BJ (cell line): ENCODE results near the gene KLLN. TPM values are rescaled to one million over a fixed set of nuclear protein-coding genes. Genes with fewer than 3 reads are reported as not detected.
"Not testable (repeated sequence)": the region's sequence is repeated elsewhere in the genome, so short reads cannot be mapped to it uniquely, and the experiment has no call there.

ENCODE experiments used
- CTCF ChIA-PET: fragments of 350-600 bp; formaldehyde crosslinking; extraction: SDS; loops from one replicate; lab custom pipeline; 2021; ENCODE audit warnings: antibody characterized with exemption, inconsistent platforms; lab: Yijun Ruan, JAX
- POLR2A ChIA-PET: fragments of 300-600 bp; sonication (Branson Sonifier 250); formaldehyde crosslinking; extraction: SDS; loops from one replicate; lab custom pipeline; 2021; ENCODE audit warnings: antibody characterized with exemption; lab: Charles Lee
- DNase-seq: peaks from one replicate; pipeline ENCODE4 v3.0.0-alpha.2; 2011; ENCODE audit warnings: low read depth
- H3K27me3 ChIP-seq: 2 replicates; pipeline ENCODE4 v1.6.0; 2011; ENCODE audit warnings: low read length; ENCODE audit not compliant: control insufficient read depth, insufficient read depth
- H3K36me3 ChIP-seq: 2 replicates; pipeline ENCODE4 v1.5.1; 2011; ENCODE audit warnings: low read length; ENCODE audit not compliant: control insufficient read depth, insufficient read depth
- H3K4me3 ChIP-seq: 2 replicates; pipeline ENCODE4 v1.5.1; 2011; ENCODE audit warnings: low read depth, mild to moderate bottlenecking, control low read depth, low read length
- CTCF ChIP-seq: IDR thresholded peaks from 2 replicates; pipeline ENCODE4 v1.5.1; 2011; ENCODE audit warnings: low read depth, mild to moderate bottlenecking, control low read depth, inconsistent platforms, low read length, moderate library complexity; ENCODE audit not compliant: insufficient read depth
- polyA plus RNA-seq: library from polyadenylated mRNA; depleted of rRNA; stranded (reverse); fragments of >200 nt; gene quantifications from 2 replicates; pipeline ENCODE4 v1.2.3, GENCODE V29; 2011

The KLLN gene
- polyA plus RNA-seq, 1 experiment = 0.42 TPM

- POLR2A ChIA-PET = no interaction called here
- no peak for DNase-seq
Observed at GRCh38 chr10:87850742-87851205, 12.6 kb downstream of the KLLN start.

GRCh38 chr10:87849001-87849400, 14.3 kb downstream of the KLLN start:
- H3K4me3 ChIP-seq = no peak overlapping the region
- no peaks in the 10 kb centered on the region for H3K36me3 ChIP-seq
- no peak for TF ChIP-seq CTCF
- no peaks in the 10 kb centered on the region for H3K27me3 ChIP-seq
- ChIA-PET CTCF (interaction anchor here (0.8 to 4.1 kb wide), 4 partner anchors 10 to 960 kb away, joined by 3 to 39 read pairs (median 18); partner anchors contain the start of genes KLLN and PTEN), POLR2A (no interaction called here)
- DNase-seq = no peak

More at GRCh38 chr10:87850742-87851205, 12.6 kb downstream of the KLLN start:
- CTCF ChIA-PET = interaction anchor here (0.7 to 4.1 kb wide), 12 partner anchors 8 to 731 kb away, joined by 3 to 39 read pairs (median 6); partner anchors contain the start of genes KLLN, PTEN and RNLS
- H3K27me3 ChIP-seq = no peaks in the 10 kb centered on the region
- no peaks in the 10 kb centered on the region for H3K36me3 ChIP-seq
- no peak overlapping the region for H3K4me3 ChIP-seq
- TF ChIP-seq CTCF = peak; percentile 79

- TF ChIP-seq CTCF = no peak
- Histone ChIP-seq H3K4me3 (no peak overlapping the region), H3K27me3 (no peaks in the 10 kb centered on the region), H3K36me3 (no peaks in the 10 kb centered on the region)
- no peak for DNase-seq
- ChIA-PET CTCF (no interaction called here), POLR2A (no interaction called here)
Observed at GRCh38 chr10:87847550-87847949, 15.8 kb downstream of the KLLN start.

GRCh38 chr10:87846711-87847110, 16.6 kb downstream of the KLLN start:
- POLR2A ChIA-PET, H3K4me3 ChIP-seq, H3K27me3 ChIP-seq, H3K36me3 ChIP-seq, CTCF ChIA-PET, DNase-seq: not testable (repeated sequence)

GRCh38 chr10:87846023-87846422, 17.3 kb downstream of the KLLN start:
- DNase-seq = peak; percentile 53
- ChIA-PET CTCF (interaction anchor here (0.8 to 1.0 kb wide), 2 partner anchors 543 to 707 kb away, joined by 3 to 4 read pairs; no protein-coding TSS in a partner anchor), POLR2A (no interaction called here)
- TF ChIP-seq CTCF = no peak
- Histone ChIP-seq H3K4me3 (no peak overlapping the region), H3K36me3 (no peaks in the 10 kb centered on the region), H3K27me3 (no peaks in the 10 kb centered on the region)

- ChIA-PET POLR2A (no interaction called here), CTCF (interaction anchor here (0.8 to 1.0 kb wide), 2 partner anchors 543 to 708 kb away, joined by 3 to 4 read pairs; no protein-coding TSS in a partner anchor)
- no peak for TF ChIP-seq CTCF
- Histone ChIP-seq H3K4me3 (no peak overlapping the region), H3K27me3 (no peaks in the 10 kb centered on the region), H3K36me3 (no peaks in the 10 kb centered on the region)
- no peak for DNase-seq
Observed at GRCh38 chr10:87845624-87845998, 17.7 kb downstream of the KLLN start.
